NCI-H128 (cell line): Measurements from ENCODE around the gene LZTS2.
A peak's percentile ranks its signal among the peaks of the same experiment; 100 is the strongest.
"Not testable (repeated sequence)": the region's sequence is repeated elsewhere in the genome, so short reads cannot be mapped to it uniquely, and the experiment has no call there.

Experiments used
- DNase-seq: peaks from one replicate; lab custom pipeline; 2025; ENCODE audit not compliant: unreplicated experiment; lab: John Stamatoyannopoulos, UW

The LZTS2 gene, protein sequence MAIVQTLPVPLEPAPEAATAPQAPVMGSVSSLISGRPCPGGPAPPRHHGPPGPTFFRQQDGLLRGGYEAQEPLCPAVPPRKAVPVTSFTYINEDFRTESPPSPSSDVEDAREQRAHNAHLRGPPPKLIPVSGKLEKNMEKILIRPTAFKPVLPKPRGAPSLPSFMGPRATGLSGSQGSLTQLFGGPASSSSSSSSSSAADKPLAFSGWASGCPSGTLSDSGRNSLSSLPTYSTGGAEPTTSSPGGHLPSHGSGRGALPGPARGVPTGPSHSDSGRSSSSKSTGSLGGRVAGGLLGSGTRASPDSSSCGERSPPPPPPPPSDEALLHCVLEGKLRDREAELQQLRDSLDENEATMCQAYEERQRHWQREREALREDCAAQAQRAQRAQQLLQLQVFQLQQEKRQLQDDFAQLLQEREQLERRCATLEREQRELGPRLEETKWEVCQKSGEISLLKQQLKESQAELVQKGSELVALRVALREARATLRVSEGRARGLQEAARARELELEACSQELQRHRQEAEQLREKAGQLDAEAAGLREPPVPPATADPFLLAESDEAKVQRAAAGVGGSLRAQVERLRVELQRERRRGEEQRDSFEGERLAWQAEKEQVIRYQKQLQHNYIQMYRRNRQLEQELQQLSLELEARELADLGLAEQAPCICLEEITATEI

GRCh38 chr10:100999742-101000126 is at the start of gene LZTS2:
Gene LZTS2 (plus strand): TSS chr10:100999808. CDS start chr10:101002539, 2,731 bp downstream.
- peak; percentile 13 for DNase-seq

- no peak for DNase-seq
Observed at GRCh38 chr10:100960251-100960650, 39.4 kb upstream of the LZTS2 start.

DNA sequence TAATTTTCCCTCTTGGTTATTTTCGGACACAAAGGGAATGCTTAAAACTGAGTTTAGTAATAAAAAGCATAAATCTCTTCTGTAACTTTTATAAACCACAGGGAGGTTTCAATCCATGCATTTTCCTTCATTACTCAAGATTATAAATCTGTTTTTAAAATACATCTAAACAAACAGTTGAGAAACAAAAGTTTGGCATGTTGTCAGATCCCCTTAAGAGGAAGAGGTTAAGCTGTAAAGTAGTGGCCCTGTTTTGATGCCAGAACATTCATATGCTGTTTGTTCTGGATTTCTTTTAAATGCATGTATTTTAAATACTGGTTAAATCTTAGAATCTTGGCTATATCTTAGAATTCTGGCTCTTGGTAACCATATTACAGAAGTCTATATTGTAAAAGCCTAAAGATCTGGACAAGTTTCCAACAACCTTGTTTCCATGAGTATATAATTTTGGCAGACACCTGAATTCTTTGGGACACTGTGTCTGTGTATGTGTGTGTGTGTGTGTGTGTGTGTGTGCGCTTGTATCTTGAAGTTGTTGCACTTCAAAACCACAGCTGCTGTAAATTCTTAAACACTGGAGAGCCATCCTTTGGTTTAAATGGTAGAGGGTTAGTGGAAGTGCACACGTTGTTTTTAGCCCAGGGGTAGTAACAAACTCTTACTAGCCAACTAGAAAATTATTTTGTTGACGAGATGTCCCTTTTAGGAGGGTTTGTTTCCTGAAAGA is 37.1 kb upstream of the LZTS2 start:
- no peak for DNase-seq

DNA sequence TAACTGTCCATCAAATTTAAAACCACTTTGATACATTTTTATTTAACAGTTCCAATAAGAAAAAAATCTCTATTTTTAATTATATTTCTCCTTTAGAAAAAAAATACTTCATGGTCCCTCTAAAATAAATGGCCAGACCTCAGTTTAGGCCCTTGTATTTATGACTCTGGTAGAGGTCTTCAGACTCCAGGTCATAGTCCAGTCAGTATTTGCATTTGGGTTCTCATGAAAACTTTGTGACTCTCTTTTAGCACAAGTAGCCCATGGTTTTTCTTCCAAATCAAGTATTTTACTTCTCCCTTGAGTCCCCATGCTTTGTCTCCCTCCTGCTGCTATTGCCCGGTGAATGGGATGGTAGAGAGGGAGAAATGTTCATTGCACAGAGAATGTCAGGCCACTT is 35.8 kb upstream of the LZTS2 start:
- no peak for DNase-seq

DNA sequence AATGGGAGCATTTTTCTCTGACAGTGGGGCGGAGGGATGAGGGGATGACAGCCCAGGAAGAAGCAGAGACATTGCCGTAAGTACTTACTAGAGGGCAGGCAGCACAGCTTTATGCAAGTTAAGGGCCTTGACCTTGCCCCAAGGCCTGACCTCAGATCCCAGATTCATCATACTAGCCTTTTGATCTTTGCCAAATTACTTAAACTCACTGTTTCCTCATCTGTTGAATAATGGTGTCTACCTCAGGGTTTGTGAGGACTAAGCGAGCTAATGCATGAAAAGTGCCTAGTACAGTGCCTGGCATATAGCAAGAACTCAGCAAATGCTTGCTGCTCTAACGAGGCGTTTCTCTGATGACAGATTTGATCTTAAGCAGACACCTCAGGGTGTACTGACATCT is 33.8 kb upstream of the LZTS2 start:
- no peak for DNase-seq

DNA sequence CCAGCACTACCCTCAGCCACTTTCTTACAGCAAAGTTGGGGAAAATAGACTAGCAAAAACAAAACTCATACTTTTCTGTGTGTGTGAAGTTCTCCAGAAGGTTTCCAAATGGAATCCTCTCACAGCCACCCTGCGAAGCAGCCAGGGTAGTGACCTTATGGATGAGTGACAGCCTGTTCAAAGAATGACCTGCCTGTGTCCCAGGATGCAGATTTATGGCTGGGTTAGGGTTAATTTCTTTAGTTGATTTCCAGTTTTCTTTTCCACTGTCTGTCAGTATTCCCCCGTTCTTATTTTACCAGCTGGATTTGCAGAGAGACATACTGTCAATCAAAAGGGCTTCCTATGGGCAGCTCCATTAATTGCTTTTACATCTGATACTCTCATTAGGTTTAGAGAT is 32.7 kb upstream of the LZTS2 start:
- DNase-seq: no peak

GRCh38 chr10:100967332-100967731 is 32.3 kb upstream of the LZTS2 start:
- no peak for DNase-seq

- DNase-seq: no peak
Observed at GRCh38 chr10:100968062-100968736, 31.4 kb upstream of the LZTS2 start.

GRCh38 chr10:100968863-100969186 is 30.8 kb upstream of the LZTS2 start:
- DNase-seq: no peak

- no peak for DNase-seq
Observed at GRCh38 chr10:100969187-100970075, 30.2 kb upstream of the LZTS2 start, which contains the start of gene SEMA4G. Gene SEMA4G (plus strand): TSS chr10:100969504. CDS start chr10:100972913, 3,409 bp downstream.

DNA sequence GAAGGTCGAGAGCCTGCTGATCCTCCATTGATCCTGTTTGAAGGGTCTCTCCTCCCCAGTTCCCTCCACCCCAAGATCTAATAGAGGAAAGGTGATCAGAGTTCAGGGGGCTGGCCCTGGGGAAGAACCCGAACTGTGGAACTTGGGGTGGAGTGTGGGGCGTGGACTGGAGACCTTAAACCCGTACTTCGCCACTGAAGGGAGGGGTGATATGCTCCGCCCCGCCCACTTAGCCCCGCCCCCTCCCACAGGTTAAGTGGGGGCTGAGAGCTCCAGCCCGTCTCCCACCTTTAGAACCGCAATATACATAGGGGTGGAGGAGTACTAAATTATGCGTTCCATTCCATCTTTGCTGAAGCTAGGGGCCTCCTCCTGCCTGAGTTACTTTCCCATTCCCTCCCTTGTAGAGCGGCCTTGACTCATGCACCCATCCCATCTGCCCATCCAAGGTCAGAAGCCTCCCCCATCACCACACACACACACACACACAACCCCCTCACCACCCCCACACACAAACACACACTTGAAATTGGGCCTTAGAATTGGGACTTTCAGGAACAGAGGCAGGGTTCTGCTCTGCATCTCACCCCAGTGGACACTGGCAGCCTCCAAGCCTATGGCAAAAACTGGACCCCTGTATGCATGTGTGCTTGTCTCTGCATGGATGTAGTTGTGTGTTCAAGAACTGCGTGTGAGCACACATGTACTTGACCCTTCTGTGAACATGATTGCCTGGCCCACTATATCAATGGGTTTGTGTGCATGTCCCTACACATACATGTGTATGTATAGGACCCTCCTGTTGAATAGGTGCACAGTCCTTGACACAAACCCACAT is 29.3 kb upstream of the LZTS2 start:
- DNase-seq: no peak

DNA sequence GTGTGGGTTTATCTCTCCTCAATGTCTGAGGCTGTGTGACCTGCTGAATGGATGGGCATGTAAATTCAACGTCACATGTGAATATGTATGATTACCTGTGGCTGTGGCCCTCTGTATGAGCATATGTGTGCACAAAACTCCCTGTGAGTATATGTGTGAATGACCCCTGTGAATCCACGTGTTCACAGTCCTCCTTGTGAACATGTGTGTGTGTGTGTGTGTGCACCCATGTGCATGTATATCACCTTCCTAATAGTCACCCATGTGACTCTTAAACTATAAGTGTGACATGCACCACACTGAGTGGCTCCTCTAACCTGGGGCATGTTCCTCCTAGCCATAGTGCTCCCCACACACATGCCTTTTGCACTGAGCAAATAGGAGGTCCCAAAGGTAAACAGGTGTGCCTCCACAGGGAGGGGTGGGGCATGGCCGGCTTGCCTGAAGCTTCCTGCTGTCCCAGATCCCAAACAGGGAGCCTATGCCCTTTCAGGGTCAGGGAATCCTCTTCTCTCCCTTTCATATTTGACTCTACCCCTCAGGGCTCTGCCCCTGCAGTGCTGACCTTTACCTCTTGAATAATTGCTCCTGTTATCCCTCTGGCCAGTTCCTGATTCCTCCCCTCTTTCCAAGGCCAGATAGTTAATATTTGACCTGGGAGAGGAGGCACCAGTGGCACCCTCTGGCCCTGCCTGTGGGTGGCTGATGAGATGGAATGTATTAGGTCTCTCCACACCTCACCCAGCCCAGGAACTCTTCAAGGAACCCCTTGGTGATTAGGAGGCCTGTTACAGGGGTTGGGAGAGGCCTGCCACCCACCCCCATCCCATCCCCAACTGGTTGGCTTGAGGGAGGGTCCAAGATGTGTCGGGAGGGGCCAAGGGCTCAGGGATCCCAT is 28.4 kb upstream of the LZTS2 start:
- no peak for DNase-seq

GRCh38 chr10:100972115-100972903 is 27.3 kb upstream of the LZTS2 start:
- no peak for DNase-seq

DNA sequence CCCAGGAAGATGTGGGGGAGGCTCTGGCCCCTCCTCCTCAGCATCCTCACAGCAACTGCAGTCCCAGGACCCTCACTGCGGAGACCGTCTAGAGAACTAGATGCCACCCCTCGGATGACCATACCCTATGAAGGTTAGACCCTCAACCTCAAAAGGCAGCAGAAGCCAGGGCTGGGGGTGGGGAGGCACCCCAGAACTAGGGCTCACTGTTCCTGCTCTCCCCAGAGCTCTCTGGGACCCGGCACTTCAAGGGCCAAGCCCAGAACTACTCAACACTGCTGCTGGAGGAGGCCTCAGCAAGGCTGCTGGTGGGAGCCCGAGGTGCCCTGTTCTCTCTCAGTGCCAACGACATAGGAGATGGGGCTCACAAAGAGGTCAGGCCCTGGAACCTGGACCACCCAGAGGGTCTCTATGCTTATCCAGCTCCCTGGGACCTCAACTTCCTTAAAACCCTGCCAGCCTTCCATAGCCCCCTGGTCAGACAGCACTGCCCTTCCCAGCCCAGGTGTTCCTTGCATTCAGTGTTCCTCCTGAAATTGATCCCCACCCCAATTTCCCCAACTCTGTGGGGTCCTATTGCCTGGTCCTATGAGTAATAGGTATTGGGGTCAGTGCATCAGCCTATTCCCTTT is 26.6 kb upstream of the LZTS2 start:
- DNase-seq: no peak

DNA sequence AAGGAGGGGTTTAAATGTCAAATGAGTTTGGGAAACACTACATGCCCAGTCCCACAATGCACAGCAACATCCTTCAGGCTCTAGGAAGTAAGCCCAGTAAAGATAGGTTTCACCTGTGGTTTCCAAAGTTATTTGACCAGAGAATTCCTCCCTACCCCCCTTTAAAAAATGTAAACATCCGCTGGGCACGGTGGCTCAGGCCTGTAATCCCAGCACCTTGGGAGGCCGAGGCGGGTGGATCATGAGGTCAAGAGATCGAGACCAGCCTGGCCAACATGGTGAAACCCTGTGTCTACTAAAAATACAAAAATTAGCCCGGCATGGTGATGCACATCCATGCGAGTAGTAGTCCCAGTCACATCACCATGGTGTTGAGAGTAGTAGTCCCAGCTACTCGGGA is 24.2 kb upstream of the LZTS2 start:
- DNase-seq: not testable (repeated sequence)

DNA sequence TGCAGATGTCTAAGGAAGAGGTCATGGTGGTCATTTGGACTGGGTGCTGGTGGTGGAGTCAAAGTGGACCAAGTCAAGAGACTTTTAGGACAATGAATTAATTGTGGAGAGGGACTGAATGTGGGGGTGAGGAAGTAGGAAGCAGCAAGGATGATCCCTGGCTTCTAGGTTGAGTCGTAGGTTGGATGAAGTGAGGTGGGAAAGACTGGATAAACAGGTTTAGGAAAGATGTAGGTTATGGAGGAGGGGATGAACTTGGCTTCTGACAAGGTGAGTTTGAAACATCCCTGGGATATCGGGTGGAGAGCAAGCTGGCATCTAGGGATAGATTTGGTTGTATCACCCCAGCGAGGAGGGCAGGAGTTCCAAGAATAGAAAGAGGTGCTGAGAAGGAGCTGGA is 22.7 kb upstream of the LZTS2 start:
- no peak for DNase-seq

DNA sequence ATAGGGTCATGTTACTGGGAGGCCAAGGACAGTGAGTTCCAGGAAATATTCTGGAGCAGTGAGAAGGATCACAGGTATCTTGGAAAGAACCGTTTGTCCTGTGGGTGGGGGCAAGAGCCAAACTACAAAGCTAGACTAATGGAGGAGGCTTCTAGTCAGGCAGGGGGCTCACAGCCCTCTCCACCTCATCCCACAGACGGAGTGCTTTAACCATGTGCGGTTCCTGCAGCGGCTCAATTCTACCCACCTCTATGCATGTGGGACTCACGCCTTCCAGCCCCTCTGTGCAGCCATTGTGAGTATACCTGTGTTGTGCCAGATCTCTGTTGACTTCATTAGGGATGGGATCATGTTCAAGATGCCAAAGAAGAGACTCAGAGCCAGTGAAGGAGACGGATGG is 22.2 kb upstream of the LZTS2 start:
- DNase-seq: no peak
